Measurements from ENCODE around the gene EPHA3.

GRCh38 chr3:89335693-89336092, 228.3 kb downstream of the EPHA3 start:
- TF ChIP-seq CTCF (tag by site-specific recombination; IDR thresholded peaks at IDR 0.05) (no peak), ZNF155 (tag by site-specific recombination; IDR thresholded peaks at IDR 0.05) (no peak), ZNF792 (tag by site-specific recombination; IDR thresholded peaks at IDR 0.05) (no peak), ZNF362 (tag by site-specific recombination; IDR thresholded peaks at IDR 0.05) (no peak), ZNF76 (tag by site-specific recombination; IDR thresholded peaks at IDR 0.05; ENCODE audit: borderline replicate concordance, low read depth) (no peak), ZNF521 (tag by site-specific recombination; IDR thresholded peaks at IDR 0.05) (no peak), ZNF513 (tag by site-specific recombination; IDR thresholded peaks at IDR 0.05) (no peak), ZNF704 (tag by site-specific recombination; IDR thresholded peaks at IDR 0.05) (no peak), ZNF514 (tag by site-specific recombination; IDR thresholded peaks at IDR 0.05) (no peak), ZNF23 (tag by site-specific recombination; IDR thresholded peaks at IDR 0.05; ENCODE audit: borderline replicate concordance) (no peak), MEIS1 (CRISPR knock-in tag; IDR thresholded peaks at IDR 0.05; ENCODE audit: borderline replicate concordance) (no peak)
